H1 (cell line): ENCODE measurements around the gene CAST. TPM values are rescaled to one million over a fixed set of nuclear protein-coding genes. Genes with fewer than 3 reads are reported as not detected.
A peak's percentile ranks its signal among the peaks of the same experiment; 100 is the strongest.

Source experiments
- CTCF ChIA-PET: fragments of 300-600 bp; sonication (Branson Sonifier 250); formaldehyde crosslinking; loops from one replicate; lab custom pipeline; 2021; ENCODE audit not compliant: partially characterized antibody; lab: Charles Lee
- POLR2A ChIA-PET: fragments of 300-600 bp; sonication (Branson Sonifier 250); formaldehyde crosslinking; loops from one replicate; lab custom pipeline; 2021; ENCODE audit warnings: inconsistent platforms; ENCODE audit not compliant: partially characterized antibody; lab: Charles Lee
- DNase-seq, 2 experiments: peaks; one replicate each; pipeline versions ENCODE4 v3.0.0 to v3.0.0-alpha.2; 2010 to 2022; ENCODE audit warnings: low spot score in 2 of 2, low read depth in 1 of 2, mixed read lengths in 1 of 2
- FAIRE-seq: peaks from 2 replicates; lab custom pipeline; 2011; peaks lifted over from hg19 to GRCh38; lab: Jason Lieb, UNC
- H2AFZ ChIP-seq: 2 replicates; pipeline ENCODE4 v1.8.1; 2012; ENCODE audit warnings: low read length, inconsistent platforms
- H2AK5ac ChIP-seq: 2 replicates; pipeline ENCODE4 v1.6.1; 2013; ENCODE audit warnings: low read depth, low read length
- H2BK120ac ChIP-seq: replicated peaks from 2 replicates; pipeline ENCODE3; 2013; ENCODE audit warnings: low read depth, low read length, inconsistent platforms
- H2BK12ac ChIP-seq: 2 replicates; pipeline ENCODE4 v1.6.1; 2013; ENCODE audit warnings: low read depth, low read length
- H2BK15ac ChIP-seq: 2 replicates; pipeline ENCODE4 v1.6.1; 2013; ENCODE audit warnings: low read length
- H2BK20ac ChIP-seq: 2 replicates; pipeline ENCODE4 v1.6.1; 2013; ENCODE audit warnings: low read length
- H2BK5ac ChIP-seq: 2 replicates; pipeline ENCODE4 v1.6.1; 2013; ENCODE audit warnings: low read depth, low read length
- H3K14ac ChIP-seq: 2 replicates; pipeline ENCODE4 v1.6.1; 2013; ENCODE audit warnings: inconsistent platforms; ENCODE audit not compliant: insufficient read length
- H3K18ac ChIP-seq: 2 replicates; pipeline ENCODE4 v1.6.1; 2013; ENCODE audit warnings: low read length; ENCODE audit errors: extremely low read depth
- H3K23ac ChIP-seq: 2 replicates; pipeline ENCODE4 v1.6.1; 2013; ENCODE audit warnings: inconsistent platforms; ENCODE audit not compliant: insufficient read length
- H3K23me2 ChIP-seq: 2 replicates; pipeline ENCODE4 v1.6.1; 2013; ENCODE audit warnings: low read depth, low read length
- H3K27ac ChIP-seq: 2 replicates; pipeline ENCODE4 v1.6.1; 2011; ENCODE audit warnings: low read depth, low read length, inconsistent platforms
- H3K27me3 ChIP-seq, 4 experiments: replicated peaks in 1 of 4; 1 replicate in 1 of 4; 2 replicates in 3 of 4; pipeline versions ENCODE4 v1.6.1 to v1.8.1; 2011 to 2013; ENCODE audit warnings: low read length in 3 of 4, mild to moderate bottlenecking in 3 of 4, inconsistent platforms in 2 of 4, mixed read lengths in 2 of 4, moderate library complexity in 1 of 4; ENCODE audit not compliant: control insufficient read depth in 3 of 4, insufficient read depth in 3 of 4; ENCODE audit errors: extremely low read depth in 1 of 4
- H3K36me3 ChIP-seq, 4 experiments: 2 replicates each; pipeline versions ENCODE4 v1.6.1 to v1.8.1; 2011 to 2013; ENCODE audit warnings: mild to moderate bottlenecking in 4 of 4, low read length in 3 of 4, moderate library complexity in 2 of 4, control low read depth in 1 of 4, inconsistent platforms in 1 of 4; ENCODE audit not compliant: insufficient read depth in 4 of 4, control insufficient read depth in 2 of 4
- H3K4ac ChIP-seq: replicated peaks from 2 replicates; pipeline ENCODE3; 2013; ENCODE audit warnings: low read length, low read depth, mixed read lengths, inconsistent platforms; ENCODE audit not compliant: insufficient read length
- H3K4me1 ChIP-seq, 4 experiments: replicated peaks in 1 of 4; 1 replicate in 1 of 4; 2 replicates in 3 of 4; pipeline versions ENCODE4 v1.6.1 to v1.8.1; 2011 to 2013; ENCODE audit warnings: low read length in 3 of 4, inconsistent platforms in 2 of 4, mixed read lengths in 1 of 4; ENCODE audit not compliant: insufficient read depth in 4 of 4, control insufficient read depth in 3 of 4
- H3K4me2 ChIP-seq, 2 experiments: 2 replicates each; pipeline versions ENCODE4 v1.6.1 to v1.8.1; 2011 to 2013; ENCODE audit warnings: low read depth in 2 of 2, low read length in 2 of 2, control low read depth in 1 of 2, inconsistent platforms in 1 of 2, mild to moderate bottlenecking in 1 of 2; ENCODE audit not compliant: insufficient read depth in 1 of 2
- H3K4me3 ChIP-seq, 4 experiments: fragments of 200-600, 300-600 bp in 1 of 4; sonication (generic), shearing (Covaris generic), sonication (Bioruptor Twin) in 1 of 4; 2 replicates each; pipeline versions ENCODE4 v1.5.1 to v1.8.1; 2011 to 2016; ENCODE audit warnings: low read length in 4 of 4, low read depth in 3 of 4, control low read depth in 2 of 4, inconsistent platforms in 2 of 4, mild to moderate bottlenecking in 2 of 4, mixed read lengths in 1 of 4, moderate library complexity in 1 of 4; ENCODE audit not compliant: insufficient read depth in 2 of 4; ENCODE audit errors: extremely low read depth in 1 of 4
- H3K56ac ChIP-seq: replicated peaks from 2 replicates; pipeline ENCODE3; 2013; ENCODE audit warnings: low read depth, mild to moderate bottlenecking, mixed read lengths, low read length, inconsistent platforms; ENCODE audit not compliant: insufficient read length
- H3K79me1 ChIP-seq: 2 replicates; pipeline ENCODE4 v1.6.1; 2013; ENCODE audit warnings: low read depth, low read length, control low read depth
- H3K79me2 ChIP-seq, 2 experiments: 2 replicates each; pipeline versions ENCODE4 v1.6.1 to v1.8.1; 2012 to 2013; ENCODE audit warnings: low read length in 2 of 2, mild to moderate bottlenecking in 2 of 2, inconsistent platforms in 1 of 2; ENCODE audit not compliant: insufficient read depth in 2 of 2, control insufficient read depth in 1 of 2
- H3K9ac ChIP-seq, 4 experiments: replicated peaks in 1 of 4; 1 replicate in 1 of 4; 2 replicates in 3 of 4; pipeline versions ENCODE4 v1.6.1 to v1.8.1; 2011 to 2013; ENCODE audit warnings: low read depth in 3 of 4, low read length in 3 of 4, control low read depth in 2 of 4, mild to moderate bottlenecking in 2 of 4, moderate library complexity in 2 of 4, inconsistent platforms in 1 of 4; ENCODE audit errors: extremely low read depth in 1 of 4
- H3K9me3 ChIP-seq, 2 experiments: 2 replicates each; pipeline versions ENCODE4 v1.6.1 to v1.8.1; 2012 to 2013; ENCODE audit warnings: mild to moderate bottlenecking in 2 of 2, moderate library complexity in 2 of 2, control low read depth in 1 of 2, inconsistent platforms in 1 of 2, low read depth in 1 of 2, low read length in 1 of 2, mixed read lengths in 1 of 2; ENCODE audit not compliant: insufficient read depth in 2 of 2
- H4K20me1 ChIP-seq, 2 experiments: replicated peaks in 1 of 2; 2 replicates each; pipeline versions ENCODE3 to v1.8.1; 2011 to 2013; ENCODE audit warnings: inconsistent platforms in 2 of 2, low read length in 2 of 2, mild to moderate bottlenecking in 1 of 2; ENCODE audit not compliant: insufficient read depth in 2 of 2, control insufficient read depth in 1 of 2
- H4K5ac ChIP-seq: 2 replicates; pipeline ENCODE4 v1.6.1; 2013; ENCODE audit warnings: low read length, low read depth, mixed read lengths, inconsistent platforms; ENCODE audit not compliant: insufficient read length
- H4K8ac ChIP-seq: 2 replicates; pipeline ENCODE4 v1.8.0; 2013; ENCODE audit warnings: mild to moderate bottlenecking, moderate library complexity, low read length, inconsistent platforms; ENCODE audit not compliant: insufficient read depth; ENCODE audit errors: extremely low read depth
- H4K91ac ChIP-seq: replicated peaks from 2 replicates; pipeline ENCODE3; 2013; ENCODE audit warnings: low read length, mixed read lengths, inconsistent platforms; ENCODE audit not compliant: insufficient read length
- CBX5 ChIP-seq: fragments of 300-800, 300-1000 bp; sonication (generic); IDR thresholded peaks from 2 replicates; pipeline ENCODE4 v1.7.1; 2016; ENCODE audit warnings: antibody characterized with exemption, low read length, low read depth
- CEBPB ChIP-seq: IDR thresholded peaks from 2 replicates; pipeline ENCODE4 v1.6.1; 2012; ENCODE audit warnings: low read depth, low read length
- CTBP2 ChIP-seq: IDR thresholded peaks from 2 replicates; pipeline ENCODE4 v1.7.0; 2011; ENCODE audit warnings: borderline replicate concordance, mild to moderate bottlenecking, moderate library complexity, mixed read lengths, low read length; ENCODE audit not compliant: insufficient read depth, insufficient read length
- EGR1 ChIP-seq: IDR thresholded peaks from 2 replicates; pipeline ENCODE4 v1.6.1; 2011; ENCODE audit warnings: low read depth, low read length, borderline replicate concordance
- EP300 ChIP-seq, 2 experiments: IDR thresholded peaks; 1 replicate in 1 of 2; 2 replicates in 1 of 2; pipeline ENCODE4 v1.6.1; 2011 to 2012; ENCODE audit warnings: low read depth in 2 of 2, low read length in 2 of 2, mild to moderate bottlenecking in 2 of 2, borderline replicate concordance in 1 of 2, inconsistent platforms in 1 of 2, moderate library complexity in 1 of 2
- GABPA ChIP-seq: IDR thresholded peaks from 2 replicates; pipeline ENCODE4 v1.6.1; 2011; ENCODE audit warnings: mild to moderate bottlenecking, low read length, moderate library complexity, borderline replicate concordance; ENCODE audit not compliant: insufficient read depth
- NANOG ChIP-seq: IDR thresholded peaks from 2 replicates; pipeline ENCODE4 v1.6.1; 2011; ENCODE audit warnings: low read length, low read depth, mild to moderate bottlenecking, inconsistent platforms; ENCODE audit not compliant: insufficient read depth, poor library complexity, severe bottlenecking
- PHF8 ChIP-seq: fragments of 200-600 bp; sonication (generic); conservative IDR thresholded peaks from 2 replicates; pipeline ENCODE4 v1.7.1; 2012; ENCODE audit warnings: low read depth, mild to moderate bottlenecking, inconsistent platforms, low read length, moderate library complexity
- POLR2AphosphoS5 ChIP-seq: IDR thresholded peaks from 2 replicates; pipeline ENCODE4 v1.6.1; 2011; ENCODE audit warnings: low read depth, low read length
- POU5F1 ChIP-seq: IDR thresholded peaks from 2 replicates; pipeline ENCODE4 v1.6.1; 2011; ENCODE audit warnings: low read depth, mild to moderate bottlenecking, low read length, moderate library complexity
- SIX5 ChIP-seq: IDR thresholded peaks from 2 replicates; pipeline ENCODE4 v1.6.1; 2011; ENCODE audit warnings: mild to moderate bottlenecking, low read depth, low read length
- SP1 ChIP-seq: IDR thresholded peaks from 2 replicates; pipeline ENCODE4 v1.6.1; 2011; ENCODE audit warnings: low read depth, low read length
- TAF7 ChIP-seq: optimal IDR thresholded peaks from 2 replicates; pipeline ENCODE3; 2011; ENCODE audit warnings: low read depth, mild to moderate bottlenecking, inconsistent platforms, low read length, moderate library complexity, borderline replicate concordance
- TEAD4 ChIP-seq: IDR thresholded peaks from 2 replicates; pipeline ENCODE4 v1.6.1; 2012; ENCODE audit warnings: low read depth, low read length, inconsistent platforms, mixed read lengths
- whole genome bisulfite sequencing, 2 experiments: shearing (Covaris generic) in 1 of 2; methylation state at CpG; one replicate each; pipeline versions ENCODE4 v1.1.6 to v1.1.7; 2013 to 2015; ENCODE audit warnings: low lambda C conversion rate in 2 of 2, mixed read lengths in 2 of 2, inconsistent platforms in 1 of 2, low coverage in 1 of 2, missing lambda C conversion rate in 1 of 2; ENCODE audit not compliant: insufficient replicate concordance in 2 of 2, insufficient coverage in 1 of 2, insufficient read length in 1 of 2; ENCODE audit errors: extremely low coverage in 1 of 2, missing lambda C conversion rate in 1 of 2; 5-methylcytosine and 5-hydroxymethylcytosine counted together
- polyA plus RNA-seq, 7 experiments: library from polyadenylated mRNA; depleted of rRNA in 3 of 7; stranded (reverse) in 5 of 7; unstranded in 2 of 7; fragments of >200 nt in 5 of 7; fragments of 200-250 nt in 2 of 7; gene quantifications; 1 replicate in 5 of 7; 2 replicates in 1 of 7; 4 replicates in 1 of 7; pipeline versions ENCODE4 v1.2.1 to v1.2.3, GENCODE V29; 2011 to 2013; ENCODE audit warnings: missing spikeins in 2 of 7, mixed read lengths in 2 of 7
- total RNA-seq: library from RNA; stranded (reverse); fragmentation: NEBNext Ultra II Directional; extraction: Animal tissue kit (Norgen Biotek cat#: 25700); gene quantifications from 2 replicates; pipeline ENCODE4 v1.2.1, GENCODE V29; 2021

CAST gene
- total and polyA plus RNA-seq, 2 of the 8 experiments (the other 6 are each of a cell fraction or from before 2014, with no cell fraction given), result 9.0 to 48.2 TPM

DNA sequence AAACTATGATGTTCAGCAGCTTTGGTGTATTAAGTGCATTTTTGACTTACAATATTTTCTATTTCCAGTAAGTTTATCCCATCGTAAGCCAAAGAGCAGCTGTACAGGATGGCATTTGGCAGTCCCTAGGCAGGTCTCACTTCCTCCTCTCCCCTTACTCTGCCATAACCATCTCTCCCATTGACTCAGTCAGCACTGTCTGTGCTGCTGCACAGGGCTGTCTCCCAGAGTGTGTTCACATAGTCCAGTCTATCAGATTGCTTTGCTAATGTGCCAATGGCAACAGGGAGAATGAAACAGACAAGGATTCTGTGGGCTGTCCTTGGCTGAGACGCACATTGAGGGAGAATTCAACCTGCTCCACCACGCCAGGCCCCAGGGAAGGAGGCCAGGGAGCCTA lies 47.0 kb upstream of the CAST start:
- Histone ChIP-seq H3K27me3 (no peaks in the 10 kb centered on the region), H2BK20ac (no peak overlapping the region), H4K20me1 (no peaks in the 10 kb centered on the region), H3K9ac (no peak overlapping the region), H2BK12ac (no peak overlapping the region), H2BK5ac (0 out of 2 replicates have a peak overlapping the region, but pooled peaks have one; percentile 13), H3K27ac (no peak overlapping the region), H3K79me1 (no peaks in the 10 kb centered on the region), H3K56ac (no peak overlapping the region), H2BK15ac (no peak overlapping the region), H4K91ac (no peak overlapping the region), H4K8ac (no peak overlapping the region), H2AK5ac (0 out of 2 replicates have a peak overlapping the region, but pooled peaks have one; percentile 65), H3K18ac (no peak overlapping the region), H3K4me1 (peaks cover 0 to 3% (median 0%) of the 10 kb centered on the region in 4 experiments; a peak in 1 of 7 replicates), H3K14ac (no peak overlapping the region), H3K79me2 (no peaks in the 10 kb centered on the region), H3K36me3 (peaks cover 0 to 5% (median 0%) of the 10 kb centered on the region in 4 experiments; a peak in 2 of 8 replicates), H3K4me3 (no peak overlapping the region), H3K4me2 (no peak overlapping the region), H3K9me3 (peaks cover 8 to 13% of the 10 kb centered on the region in 2 experiments; a peak in 2 of 4 replicates), H2AFZ (no peak overlapping the region), H4K5ac (no peak overlapping the region), H2BK120ac (no peak overlapping the region), H3K4ac (no peak overlapping the region), H3K23ac (no peak overlapping the region), H3K23me2 (no peaks in the 10 kb centered on the region)
- POLR2A ChIA-PET, result no interaction called here
- CTCF ChIA-PET, result interaction anchor here (0.5 to 11.4 kb wide), 27 partner anchors 8 to 1441 kb away, joined by 3 to 89 read pairs (median 5); partner anchors contain the start of gene CAST
- DNase-seq (no peak), FAIRE-seq (no peak)
- 90% methylated on average over 3 of the region's 3 CpGs; no CpG with 5 or more reads in 1 of the 2 experiments for WGBS, 2 experiments
- TF ChIP-seq PHF8 (no peak), SIX5 (no peak), EP300 (IDR thresholded peaks at IDR 0.05; ENCODE audit: borderline replicate concordance in 1 of 2, low read depth in 2 of 2, low read length in 2 of 2) (no peak), SP1 (no peak), GABPA (no peak), POU5F1 (no peak), CEBPB (no peak), POLR2AphosphoS5 (no peak), NANOG (no peak), EGR1 (no peak), TEAD4 (no peak), CBX5 (no peak), CTBP2 (no peak), TAF7 (no peak)
